8988T (cell line): ENCODE measurements around the gene LYZL6.
"Not testable (repeated sequence)": the region's sequence is repeated elsewhere in the genome, so short reads cannot be mapped to it uniquely, and the experiment has no call there.

ENCODE experiments used
- DNase-seq: peaks from one replicate; pipeline ENCODE4 v3.0.0; 2011

LYZL6 gene

DNA sequence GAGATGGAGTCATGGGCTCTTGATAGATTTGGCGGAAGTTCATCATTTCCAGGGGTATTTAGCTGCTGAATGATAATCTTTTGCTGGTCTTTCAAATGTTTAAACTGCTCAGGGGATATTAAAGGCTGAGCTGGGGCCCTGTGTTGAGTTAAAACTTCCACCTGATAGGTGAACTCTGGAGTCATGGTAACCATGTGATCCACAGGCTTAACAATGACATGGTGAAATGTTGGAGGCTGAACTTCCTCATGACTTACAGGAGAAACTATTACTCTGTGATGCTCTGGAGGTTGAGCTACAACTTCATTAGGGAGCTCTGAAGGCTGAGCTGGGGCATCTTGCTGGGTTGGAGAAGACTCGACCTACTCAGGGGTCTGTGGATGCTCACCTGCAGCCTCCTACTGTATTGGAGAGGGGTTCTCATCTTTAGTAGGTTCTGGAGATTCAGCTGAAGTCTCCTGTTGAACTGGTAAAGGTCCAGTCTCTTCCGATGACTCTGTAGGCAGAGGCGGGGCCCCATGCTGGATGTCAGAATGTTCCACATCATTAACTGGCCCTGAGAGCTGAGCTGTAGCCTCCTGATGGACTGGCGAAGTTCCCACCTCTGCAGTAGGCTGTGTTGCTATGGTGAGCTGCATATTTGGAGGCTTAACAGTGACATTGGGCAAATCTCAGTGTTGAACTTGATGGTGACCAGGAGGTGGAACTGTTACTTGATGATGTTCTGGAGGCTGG, 37.2 kb downstream of the LYZL6 start:
- DNase-seq = no peak

DNA sequence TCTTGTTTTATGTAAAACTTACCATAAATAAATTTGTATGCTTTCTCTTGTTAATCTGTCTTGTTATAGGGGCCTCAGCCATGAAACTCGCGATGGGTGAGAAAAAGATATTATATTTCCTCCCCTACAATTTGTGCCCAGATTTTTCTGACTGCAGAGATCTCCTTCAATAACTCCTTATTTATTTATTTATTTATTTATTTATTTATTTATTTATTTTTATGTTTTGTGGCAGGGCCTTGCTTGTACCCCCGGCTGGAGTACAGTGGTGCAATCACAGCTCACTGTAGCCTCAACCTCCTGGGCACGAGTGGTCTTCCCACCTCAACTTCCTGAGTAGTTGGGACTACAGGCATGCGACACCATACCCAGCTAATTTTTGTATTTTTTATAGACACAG, 40.1 kb downstream of the LYZL6 start:
- no peak for DNase-seq

DNA sequence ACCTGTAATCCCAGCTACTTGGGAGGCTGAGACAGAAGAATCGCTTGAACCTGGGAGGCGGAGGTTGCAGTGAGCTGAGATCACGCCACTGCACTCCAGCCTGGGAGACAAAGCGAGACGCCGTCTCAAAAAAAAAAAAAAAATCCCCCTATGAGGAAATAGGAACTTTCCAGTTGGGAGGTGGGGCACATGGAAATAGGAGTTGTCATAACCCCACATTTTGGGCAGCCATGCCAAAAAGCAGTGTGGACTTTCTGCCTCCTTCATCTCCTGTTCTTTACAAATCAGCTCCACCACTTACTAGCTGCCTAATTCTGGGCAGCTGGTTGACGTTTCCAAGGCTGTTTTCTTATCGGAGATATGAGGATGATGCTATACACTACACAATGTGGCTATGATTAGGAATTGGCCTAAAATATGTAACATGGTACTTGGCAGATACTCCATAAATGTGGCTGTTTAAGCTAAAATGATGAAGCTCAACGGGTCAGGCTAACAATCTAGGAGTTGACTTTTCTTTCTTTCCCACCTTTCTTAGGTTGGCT, 41.8 kb downstream of the LYZL6 start:
- DNase-seq = no peak

DNA sequence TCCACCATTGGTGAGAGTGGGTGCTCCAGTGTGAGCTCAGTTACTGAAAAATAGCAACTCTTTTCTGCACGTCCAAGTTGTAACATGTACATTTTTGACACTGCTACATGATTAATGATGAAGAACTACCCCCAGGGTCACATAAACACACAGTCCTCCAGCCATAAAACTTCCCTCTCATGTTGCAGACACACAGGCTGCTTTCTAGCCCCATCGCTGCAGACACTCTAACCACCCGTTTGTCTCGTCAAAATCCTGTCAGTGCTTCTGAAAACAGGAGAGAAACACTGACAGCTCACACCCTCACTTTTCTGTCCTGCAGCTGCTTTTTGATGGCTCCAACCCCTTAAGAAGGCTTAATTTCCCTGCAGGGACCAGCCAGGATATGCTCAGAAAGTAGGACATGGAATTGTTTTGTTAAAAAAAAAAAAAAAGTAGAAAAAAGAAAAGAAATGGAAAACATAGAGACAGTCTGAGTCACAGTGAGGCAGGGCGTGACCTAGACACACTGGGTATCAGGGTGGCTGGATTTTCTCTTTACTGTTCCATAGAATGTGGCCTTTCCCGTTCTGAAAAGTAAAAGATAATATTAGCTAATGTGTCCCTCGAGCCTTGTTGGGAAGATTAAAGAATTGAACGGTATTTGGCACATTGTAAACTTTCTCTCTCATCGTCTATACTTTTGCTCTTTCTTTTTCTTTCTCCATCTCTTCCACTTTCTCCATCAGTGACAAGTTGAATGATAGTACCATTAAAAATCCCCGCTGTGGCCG, 42.6 kb downstream of the LYZL6 start:
- no peak for DNase-seq

DNA sequence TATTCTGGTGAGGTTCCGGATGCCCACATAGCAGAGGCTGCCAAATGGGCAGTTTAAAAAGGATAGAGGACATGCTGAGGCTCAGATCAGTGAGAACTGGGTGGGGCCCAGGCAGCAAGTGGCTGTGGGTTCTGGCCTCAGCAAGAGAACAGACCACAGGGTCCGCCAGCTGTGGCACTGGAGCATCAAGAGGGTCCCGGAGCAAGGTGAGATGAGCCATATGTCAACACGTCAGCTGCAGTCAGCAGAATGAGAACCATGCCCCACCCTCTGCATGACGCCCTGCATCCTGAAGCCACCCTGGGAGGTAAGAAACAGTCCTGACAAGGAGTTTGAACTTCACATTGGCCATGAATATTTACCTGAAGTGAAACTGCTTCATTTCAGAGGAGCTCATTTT, 43.2 kb downstream of the LYZL6 start:
- no peak for DNase-seq

DNA sequence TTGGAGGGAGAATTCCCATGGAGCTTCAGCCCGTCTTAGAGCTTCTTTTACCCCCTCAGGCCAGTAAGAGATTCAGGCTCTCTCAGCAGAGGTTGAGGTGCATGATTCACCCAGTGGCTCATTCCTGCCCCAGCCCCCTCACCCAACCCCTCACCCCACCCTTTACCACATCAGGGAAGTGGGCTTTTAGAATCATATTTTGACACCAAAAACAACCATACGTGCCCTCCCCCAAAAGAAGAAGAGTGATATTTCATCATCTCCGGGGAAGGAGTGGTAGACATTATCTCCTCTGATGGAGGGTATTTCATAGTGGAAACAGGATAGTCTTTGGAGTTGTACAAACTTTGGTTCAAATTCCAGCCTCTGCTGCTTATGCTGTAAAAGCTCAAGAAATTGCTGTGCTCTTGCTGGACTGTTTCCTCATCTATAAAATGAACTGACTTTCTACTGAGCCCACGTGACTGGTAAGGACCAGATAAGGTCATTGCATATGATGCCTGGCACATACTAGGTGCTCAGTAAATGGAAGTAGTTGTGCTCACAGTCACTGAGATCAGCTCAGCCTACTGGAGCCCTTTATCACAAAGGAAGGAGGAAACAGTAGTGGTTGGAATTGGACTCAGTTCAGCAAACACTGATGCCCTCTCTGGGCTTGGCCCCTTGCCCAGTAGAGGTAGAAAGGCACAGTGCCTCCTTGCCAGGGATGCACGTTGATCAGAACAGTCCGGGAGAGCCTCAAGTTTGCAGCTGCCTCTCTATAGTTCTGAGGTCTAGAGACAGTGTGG, 45.0 kb downstream of the LYZL6 start:
- DNase-seq = no peak

DNA sequence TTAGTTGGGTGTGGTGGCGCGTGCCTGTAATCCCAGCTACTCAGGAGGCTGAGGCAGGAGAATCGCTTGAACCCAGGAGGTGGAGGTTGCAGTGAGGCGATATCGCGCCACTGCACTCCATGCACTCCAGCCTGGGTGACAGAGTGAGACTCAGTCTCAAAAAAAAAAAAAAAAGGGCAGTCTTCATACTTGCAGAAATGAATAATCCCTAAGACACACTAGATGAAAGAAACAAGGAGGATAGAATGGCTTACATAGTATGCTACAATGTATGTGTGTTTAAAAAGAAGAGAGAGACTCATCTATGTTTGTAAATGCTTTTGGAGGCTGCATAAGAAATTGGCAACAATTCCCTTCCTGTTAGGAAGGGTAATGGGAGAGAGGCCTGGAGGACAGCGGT, 45.7 kb downstream of the LYZL6 start:
- DNase-seq = not testable (repeated sequence)

DNA sequence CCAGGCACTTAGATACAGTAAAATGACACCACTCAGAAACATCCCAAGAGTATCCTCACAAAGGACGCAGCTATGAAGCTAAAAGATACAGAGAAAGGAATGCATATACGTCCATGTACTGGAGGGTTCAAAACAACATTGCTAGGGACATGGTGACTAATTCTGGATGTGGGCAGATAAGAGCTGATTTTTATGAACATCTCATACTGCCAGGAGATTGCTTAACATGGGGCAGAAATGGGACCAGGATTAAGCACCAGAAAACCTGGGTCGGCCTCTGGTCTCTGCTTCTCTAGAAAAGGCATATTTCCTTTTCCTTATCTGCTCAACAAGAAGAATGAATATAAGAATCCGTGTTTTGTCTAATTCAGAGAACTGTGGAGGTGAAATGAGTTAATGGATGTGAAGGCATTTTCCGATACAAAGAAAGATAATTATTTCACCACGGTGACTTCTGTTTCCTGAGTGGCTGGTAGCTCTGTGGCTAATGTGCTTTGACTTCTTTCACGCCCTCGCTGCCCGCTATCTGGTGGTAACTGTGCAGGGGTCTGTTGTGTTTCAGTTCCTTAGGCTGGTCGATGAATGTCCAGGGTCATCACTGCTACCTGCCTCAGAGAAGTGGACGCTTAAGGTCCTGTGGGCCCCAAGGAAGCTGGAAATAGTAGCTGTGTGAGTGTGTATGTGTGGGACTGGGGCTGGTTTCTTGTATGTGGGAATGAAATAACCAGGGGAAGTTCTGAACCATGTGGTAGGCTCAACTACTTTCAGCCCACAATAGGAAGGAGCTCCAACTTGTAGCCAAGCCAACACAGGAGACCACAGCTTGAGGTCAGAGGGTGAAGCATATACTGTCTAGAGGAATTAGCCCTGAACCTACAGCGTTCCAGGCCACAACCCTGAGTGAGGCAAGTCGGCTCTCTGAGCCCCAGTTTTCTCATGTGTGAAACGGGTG, 47.6 kb downstream of the LYZL6 start:
- DNase-seq = no peak

DNA sequence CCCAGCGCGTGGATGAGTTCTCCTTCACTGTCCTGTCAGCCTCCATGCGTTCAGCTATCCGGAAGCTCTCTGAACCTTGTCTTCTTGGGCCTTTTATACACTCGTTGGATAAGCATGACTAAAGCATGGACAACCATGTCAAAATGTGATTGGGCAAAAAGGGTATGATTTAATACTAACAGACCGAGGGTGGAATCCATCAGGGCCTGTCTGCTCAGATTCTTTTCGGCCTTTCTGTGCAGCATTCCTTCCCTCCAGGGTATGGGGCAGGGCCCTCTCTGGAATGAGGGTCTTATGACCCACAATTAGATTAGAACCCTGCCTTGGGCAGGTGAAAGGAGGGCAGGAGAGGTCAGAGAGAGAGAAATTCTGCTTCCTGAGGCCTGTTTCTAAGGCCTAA, 49.3 kb downstream of the LYZL6 start:
- no peak for DNase-seq

DNA sequence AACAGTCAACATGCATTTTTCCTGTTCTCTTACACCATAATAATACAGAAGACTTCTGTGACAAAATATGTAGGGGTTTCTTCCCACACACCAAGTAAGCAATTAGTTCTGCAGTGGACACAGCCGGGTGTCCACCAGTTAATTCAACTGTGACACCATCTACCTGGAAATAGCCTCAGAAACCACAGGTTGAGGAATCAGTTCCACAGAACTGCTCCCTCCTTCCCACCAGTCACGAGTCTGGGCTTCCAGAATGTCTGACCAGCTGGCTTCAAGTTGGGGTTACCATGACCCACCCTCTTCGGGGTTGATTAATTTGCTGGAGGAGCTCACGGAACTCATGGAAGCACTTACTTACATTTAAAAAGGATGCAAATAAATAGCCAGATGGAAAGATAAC, 49.8 kb downstream of the LYZL6 start:
- DNase-seq = no peak

DNA sequence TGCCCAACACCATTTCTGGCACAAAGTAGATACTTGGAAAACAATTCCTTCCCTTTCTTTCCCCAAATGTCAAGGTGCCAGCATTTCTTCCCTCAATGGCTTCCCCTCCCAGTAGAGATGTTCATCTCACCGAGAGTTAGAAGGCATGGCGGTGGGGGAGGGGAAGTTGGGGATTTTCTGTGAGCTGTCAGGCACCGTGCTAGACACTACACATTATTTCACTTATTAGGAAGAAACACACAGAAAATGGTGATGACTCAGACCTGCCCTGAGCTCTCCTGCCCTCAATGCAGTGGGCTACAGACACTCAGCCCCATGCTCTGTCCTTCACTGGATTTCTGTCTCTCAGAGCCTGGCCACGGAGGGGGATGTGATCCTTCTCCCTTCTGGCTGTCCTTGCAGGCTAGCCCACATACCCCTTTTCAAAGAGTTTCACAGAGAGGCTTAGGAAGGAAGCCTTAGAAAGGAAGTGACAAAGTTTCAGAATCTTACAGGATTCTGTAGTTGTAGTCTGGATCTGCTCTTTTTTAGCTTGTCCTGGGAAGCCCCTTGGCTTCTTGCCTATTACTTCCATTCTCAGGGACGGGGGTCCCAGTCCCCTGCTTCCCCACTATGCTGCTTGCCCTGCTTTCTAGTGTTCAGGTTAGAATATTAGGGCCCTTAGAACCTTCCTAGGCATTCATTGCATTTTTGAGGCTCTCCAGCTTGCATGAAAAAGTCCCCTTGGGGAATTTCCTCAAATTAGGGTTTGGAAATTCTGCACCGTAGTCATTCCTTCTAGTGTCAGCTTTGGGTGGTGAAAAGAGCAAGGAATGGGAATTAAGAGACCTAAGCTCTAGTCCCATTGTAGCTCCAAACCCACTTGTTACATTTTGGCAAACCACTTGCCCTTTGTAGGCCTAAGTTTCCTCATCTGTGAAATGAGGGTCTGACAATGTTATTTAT, 51.1 kb downstream of the LYZL6 start:
- DNase-seq = no peak

DNA sequence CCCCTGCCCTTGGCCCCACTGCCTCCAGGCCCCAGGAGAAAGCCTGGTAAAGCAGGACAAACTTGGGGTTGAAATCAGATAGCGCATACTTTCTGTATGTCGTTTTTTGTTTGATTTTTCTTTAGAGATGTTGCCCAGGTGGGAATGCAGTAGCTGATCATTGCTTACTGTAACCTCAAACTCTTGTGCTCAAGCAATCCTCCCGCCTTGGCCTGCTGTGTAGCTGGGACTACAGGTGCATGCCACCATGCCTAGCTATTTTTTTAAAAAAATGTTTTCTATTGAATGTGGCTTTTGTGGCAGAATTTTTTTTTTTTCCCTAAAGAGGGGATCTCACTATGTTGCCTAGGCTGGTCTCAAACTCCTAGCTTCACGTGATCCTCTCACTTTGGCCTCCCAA, 52.2 kb downstream of the LYZL6 start:
- no peak for DNase-seq

DNA sequence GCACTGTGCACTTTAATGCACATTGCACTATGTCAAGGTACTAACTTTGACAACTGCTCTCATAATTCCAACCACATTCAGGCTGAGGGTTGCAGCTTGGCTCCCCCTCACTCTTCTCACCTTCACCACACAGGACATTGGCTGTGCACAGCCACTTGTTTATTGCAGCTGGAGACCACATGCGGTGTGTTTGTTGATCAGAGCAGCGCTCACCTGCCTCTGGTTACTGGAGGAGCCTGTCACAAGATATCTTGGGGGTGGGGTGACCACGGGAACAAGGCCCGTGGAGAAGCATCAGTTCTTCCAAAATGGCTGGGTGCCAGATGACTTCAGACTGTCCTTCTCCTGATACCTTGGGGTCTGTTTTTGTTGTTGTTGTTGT, 52.7 kb downstream of the LYZL6 start:
- no peak for DNase-seq

DNA sequence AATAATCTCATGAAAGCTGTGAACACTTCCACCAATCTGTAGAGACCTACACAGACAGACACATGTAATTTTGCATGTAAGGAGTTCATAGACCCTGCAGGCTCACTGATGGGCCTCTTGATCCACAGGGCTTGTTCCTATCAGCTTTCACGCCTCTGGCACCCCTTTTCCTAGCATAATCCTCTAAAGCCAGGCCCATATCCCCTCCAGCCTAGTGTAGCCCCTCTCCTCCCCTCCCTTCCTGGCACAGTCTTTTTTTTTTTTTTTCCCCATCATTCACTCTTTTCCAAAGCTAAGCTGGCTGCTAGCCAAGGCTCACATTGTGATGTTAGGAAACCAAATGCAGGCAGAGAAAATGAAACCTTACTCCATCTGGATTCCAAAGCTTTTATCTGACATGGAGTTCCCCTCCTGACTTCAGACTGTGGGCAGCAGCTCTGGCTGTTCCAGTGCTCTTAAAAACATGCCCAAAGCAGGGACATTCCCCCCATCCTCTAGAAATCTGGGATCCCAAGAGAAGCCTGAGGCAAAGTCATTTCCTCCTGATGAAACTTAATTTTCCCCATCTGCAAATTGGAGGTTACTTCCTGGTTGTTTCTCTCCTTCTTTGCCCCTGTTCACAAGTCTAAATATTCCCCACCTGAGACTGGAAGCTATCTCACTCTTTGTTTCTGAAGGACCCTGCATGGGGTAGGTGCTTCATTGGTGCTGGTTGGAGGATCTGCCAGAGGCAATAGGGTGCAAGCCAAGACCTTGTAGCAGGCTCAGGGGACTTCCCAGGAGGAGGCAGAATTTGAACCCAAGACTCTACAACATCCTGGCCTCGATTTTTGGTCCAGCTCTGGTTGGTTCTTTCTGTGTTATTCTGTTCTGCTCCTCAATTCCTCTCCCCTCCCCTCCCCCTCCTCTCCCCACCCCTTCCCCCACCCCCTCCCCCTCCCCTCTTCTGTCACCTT, 53.4 kb downstream of the LYZL6 start:
- DNase-seq = no peak

DNA sequence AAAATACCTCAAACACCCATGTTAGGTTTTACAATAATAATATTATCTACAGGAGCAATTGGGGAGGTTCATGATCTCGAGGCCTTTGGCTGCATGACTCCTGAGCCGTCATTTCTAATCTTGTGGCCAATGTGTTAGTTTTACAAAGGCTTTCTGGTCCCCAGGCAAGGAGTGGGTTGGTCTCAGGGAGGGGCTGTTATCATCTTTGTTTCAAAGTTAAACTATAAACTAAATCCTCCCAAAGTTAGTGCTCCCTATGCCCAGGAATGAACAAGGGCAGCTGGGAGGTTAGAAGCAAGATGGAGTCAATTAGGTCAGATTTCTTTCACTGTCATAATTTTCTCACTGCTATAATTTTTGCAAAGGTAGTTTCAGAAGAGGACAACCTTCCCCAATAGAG, 54.3 kb downstream of the LYZL6 start:
- no peak for DNase-seq
